Caco-2 (cell line): Measurements from ENCODE around the gene PDGFD. TPM values are rescaled to one million over a fixed set of nuclear protein-coding genes. Genes with fewer than 3 reads are reported as not detected.

Source experiments
- BruUV-seq: library from RNA; stranded (reverse); fragments of 400-500 nt; replicated peaks from 2 replicates; lab custom pipeline; 2021; lab: Mats Ljungman, UMichigan
- CTCF ChIA-PET: fragments of 300-600 bp; sonication (Branson Sonifier 250); formaldehyde crosslinking; loops from one replicate; lab custom pipeline; 2022; ENCODE audit warnings: antibody characterized with exemption; lab: Charles Lee
- POLR2A ChIA-PET: fragments of 300-600 bp; sonication (Branson Sonifier 250); formaldehyde crosslinking; loops from one replicate; lab custom pipeline; 2022; ENCODE audit warnings: antibody characterized with exemption; lab: Charles Lee
- DNase-seq, 2 experiments: peaks; one replicate each; pipeline versions ENCODE4 v3.0.0 to v3.0.0-alpha.2; 2020 to 2022
- H3K27me3 ChIP-seq: replicated peaks from 2 replicates; pipeline ENCODE4 v1.6.0; 2011; ENCODE audit warnings: low read length; ENCODE audit not compliant: control insufficient read depth, insufficient read depth
- H3K36me3 ChIP-seq: 2 replicates; pipeline ENCODE4 v1.5.1; 2011; ENCODE audit warnings: low read length; ENCODE audit not compliant: control insufficient read depth, insufficient read depth
- H3K4me1 ChIP-seq: fragments of 250-450 bp; sonication (Bioruptor Pico); 2 replicates; pipeline ENCODE4 v1.5.1; 2020; ENCODE audit warnings: mild to moderate bottlenecking
- H3K4me3 ChIP-seq: 2 replicates; pipeline ENCODE4 v1.5.1; 2011; ENCODE audit warnings: low read depth, mild to moderate bottlenecking, control low read depth, low read length
- H3K9me3 ChIP-seq: fragments of 250-450 bp; sonication (Bioruptor Pico); 2 replicates; pipeline ENCODE4 v1.5.1; 2020; ENCODE audit warnings: mild to moderate bottlenecking, moderate library complexity
- H3K27ac Mint-ChIP-seq: one replicate; pipeline ENCODE4 v1.8.0; 2022; ENCODE audit warnings: mixed read lengths; ENCODE audit not compliant: unreplicated experiment
- H3K27me3 Mint-ChIP-seq: one replicate; pipeline ENCODE4 v1.8.0; 2022; ENCODE audit warnings: mixed read lengths; ENCODE audit not compliant: insufficient read depth, unreplicated experiment
- H3K36me3 Mint-ChIP-seq: one replicate; pipeline ENCODE4 v1.8.0; 2022; ENCODE audit warnings: mild to moderate bottlenecking, mixed read lengths; ENCODE audit not compliant: insufficient read depth, unreplicated experiment
- H3K4me1 Mint-ChIP-seq: one replicate; pipeline ENCODE4 v1.8.0; 2022; ENCODE audit warnings: low read depth, mixed read lengths; ENCODE audit not compliant: unreplicated experiment
- H3K4me3 Mint-ChIP-seq: one replicate; pipeline ENCODE4 v1.8.0; 2022; ENCODE audit warnings: mild to moderate bottlenecking, moderate library complexity, mixed read lengths; ENCODE audit not compliant: unreplicated experiment
- H3K9me3 Mint-ChIP-seq: one replicate; pipeline ENCODE4 v1.8.0; 2022; ENCODE audit warnings: mixed read lengths; ENCODE audit not compliant: unreplicated experiment
- CTCF ChIP-seq, 2 experiments: fragments of 200-600 bp in 1 of 2; IDR thresholded peaks; 1 replicate in 1 of 2; 2 replicates in 1 of 2; pipeline versions ENCODE4 v1.5.1 to v1.8.0; 2011 to 2022; ENCODE audit warnings: antibody characterized with exemption in 1 of 2, control low read depth in 1 of 2, inconsistent platforms in 1 of 2, low read depth in 1 of 2, low read length in 1 of 2, mild to moderate bottlenecking in 1 of 2, moderate library complexity in 1 of 2; ENCODE audit not compliant: insufficient read depth in 1 of 2, severe bottlenecking in 1 of 2, unreplicated experiment in 1 of 2
- intact Hi-C: fragments of 100-400 bp; cut with micrococcal nuclease; formaldehyde crosslinking; loops from one replicate; pipeline ENCODE4 v1.10.0; 2022; ENCODE audit not compliant: unreplicated experiment
- total RNA-seq: library from RNA; stranded (reverse); gene quantifications from 2 replicates; pipeline ENCODE4 v1.2.3, GENCODE V29; 2022

PDGFD gene
- total RNA-seq, 1 experiment from 2014 or later: not detected

- ChIA-PET CTCF (no interaction called here), POLR2A (no interaction called here)
- no peak for DNase-seq
- H3K4me3 Mint-ChIP-seq: no peak overlapping the region
- no peaks in the 10 kb centered on the region for H3K9me3 Mint-ChIP-seq
- no peaks in the 10 kb centered on the region for H3K36me3 Mint-ChIP-seq
- no peak overlapping the region for H3K27ac Mint-ChIP-seq
- Histone ChIP-seq H3K9me3 (0 out of 2 replicates have a peak, but pooled peaks cover 3% of the 10 kb centered on the region), H3K27me3 (no peaks in the 10 kb centered on the region), H3K36me3 (no peaks in the 10 kb centered on the region), H3K4me3 (no peak overlapping the region), H3K4me1 (no peaks in the 10 kb centered on the region)
- H3K4me1 Mint-ChIP-seq: no peaks in the 10 kb centered on the region
- BruUV-seq: no TSS peak
- no peak for TF ChIP-seq CTCF (IDR thresholded peaks at IDR 0.05; ENCODE audit: insufficient read depth in 1 of 2, low read depth in 1 of 2, low read length in 1 of 2, severe bottlenecking in 1 of 2, unreplicated experiment in 1 of 2)
- intact Hi-C loops: no loop called here
- H3K27me3 Mint-ChIP-seq: no peaks in the 10 kb centered on the region
Observed at GRCh38 chr11:104169091-104169490, 5.1 kb upstream of the PDGFD start.

GRCh38 chr11:104165014-104165413 is 1.1 kb upstream of the PDGFD start:
- intact Hi-C loops: no loop called here
- Mint-ChIP-seq H3K9me3 (no peaks in the 10 kb centered on the region), H3K4me1 (no peaks in the 10 kb centered on the region), H3K36me3 (no peaks in the 10 kb centered on the region), H3K27me3 (no peaks in the 10 kb centered on the region), H3K27ac (no peak overlapping the region), H3K4me3 (no peak overlapping the region)
- POLR2A ChIA-PET: no interaction called here
- Histone ChIP-seq H3K9me3 (no peaks in the 10 kb centered on the region), H3K36me3 (no peaks in the 10 kb centered on the region), H3K27me3 (no peaks in the 10 kb centered on the region), H3K4me3 (no peak overlapping the region), H3K4me1 (no peaks in the 10 kb centered on the region)
- no peak for TF ChIP-seq CTCF (IDR thresholded peaks at IDR 0.05; ENCODE audit: insufficient read depth in 1 of 2, low read depth in 1 of 2, low read length in 1 of 2, severe bottlenecking in 1 of 2, unreplicated experiment in 1 of 2)
- BruUV-seq: no TSS peak
- CTCF ChIA-PET: no interaction called here
- no peak for DNase-seq

- Histone ChIP-seq H3K36me3 (no peaks in the 10 kb centered on the region), H3K9me3 (no peaks in the 10 kb centered on the region), H3K27me3 (no peaks in the 10 kb centered on the region), H3K4me1 (no peaks in the 10 kb centered on the region), H3K4me3 (no peak overlapping the region)
- BruUV-seq: no TSS peak
- no peak overlapping the region for H3K27ac Mint-ChIP-seq
- no peaks in the 10 kb centered on the region for H3K36me3 Mint-ChIP-seq
- H3K4me3 Mint-ChIP-seq: no peak overlapping the region
- no peak for TF ChIP-seq CTCF (IDR thresholded peaks at IDR 0.05; ENCODE audit: insufficient read depth in 1 of 2, low read depth in 1 of 2, low read length in 1 of 2, severe bottlenecking in 1 of 2, unreplicated experiment in 1 of 2)
- H3K4me1 Mint-ChIP-seq: no peaks in the 10 kb centered on the region
- H3K9me3 Mint-ChIP-seq: no peaks in the 10 kb centered on the region
- intact Hi-C loops: no loop called here
- ChIA-PET POLR2A (no interaction called here), CTCF (interaction anchor here (1.1 kb wide), 1 partner anchor 481 kb away, joined by 3 read pairs; no protein-coding TSS in a partner anchor)
- DNase-seq: no peak
- no peaks in the 10 kb centered on the region for H3K27me3 Mint-ChIP-seq
Observed at GRCh38 chr11:104163100-104164027, 583 bp downstream of the PDGFD start.
